CD4-positive, CD25-positive, alpha-beta regulatory T cell (primary cell): ENCODE results near the gene TMEM231. TPM values are rescaled to one million over a fixed set of nuclear protein-coding genes. Genes with fewer than 3 reads are reported as not detected.
"Not testable (repeated sequence)": the region's sequence is repeated elsewhere in the genome, so short reads cannot be mapped to it uniquely, and the experiment has no call there.

Source experiments
- ATAC-seq, 2 donors: fragments of 150-1000 bp; cut with Tn5 transposase; one replicate each; pipeline ENCODE4 v1.10.0; 2021; ENCODE audit warnings: low read depth in 2 of 2, moderate number of reproducible peaks in 2 of 2, moderate library complexity in 1 of 2
- DNase-seq, 3 donors: peaks; one replicate each; pipeline versions ENCODE4 v3.0.0 to v3.0.0-alpha.2; 2012 to 2022; ENCODE audit warnings: mixed read lengths in 1 of 3
- H3K27ac ChIP-seq: one replicate; pipeline ENCODE4 v1.7.0; 2013; ENCODE audit warnings: mild to moderate bottlenecking, low read length; ENCODE audit not compliant: insufficient read depth, poor library complexity, severe bottlenecking
- H3K27me3 ChIP-seq: one replicate; pipeline ENCODE4 v1.7.0; 2013; ENCODE audit warnings: low read length; ENCODE audit not compliant: control insufficient read depth, insufficient read depth
- H3K36me3 ChIP-seq: one replicate; pipeline ENCODE4 v1.7.0; 2013; ENCODE audit warnings: mild to moderate bottlenecking, low read length, moderate library complexity; ENCODE audit not compliant: control insufficient read depth, insufficient read depth
- H3K4me1 ChIP-seq: 2 replicates; pipeline ENCODE4 v1.7.0; 2013; ENCODE audit warnings: mild to moderate bottlenecking, low read length; ENCODE audit not compliant: insufficient read depth, control insufficient read depth, poor library complexity, severe bottlenecking
- H3K4me3 ChIP-seq: one replicate; pipeline ENCODE4 v1.7.0; 2013; ENCODE audit warnings: low read depth, mild to moderate bottlenecking, low read length, moderate library complexity
- H3K9me3 ChIP-seq, 2 experiments: 1 replicate in 1 of 2; 2 replicates in 1 of 2; pipeline ENCODE4 v1.7.0; 2013; ENCODE audit warnings: low read length in 2 of 2, mild to moderate bottlenecking in 1 of 2, moderate library complexity in 1 of 2; ENCODE audit not compliant: control insufficient read depth in 2 of 2
- H3K27ac Mint-ChIP-seq, 3 donors: one replicate each; pipeline ENCODE4 v1.8.0; 2020 to 2022; ENCODE audit warnings: mild to moderate bottlenecking in 3 of 3, mixed read lengths in 3 of 3, moderate library complexity in 2 of 3
- H3K27me3 Mint-ChIP-seq: one replicate; pipeline ENCODE4 v1.8.0; 2022; ENCODE audit warnings: mild to moderate bottlenecking, mixed read lengths
- H3K36me3 Mint-ChIP-seq: one replicate; pipeline ENCODE4 v1.8.0; 2020; ENCODE audit warnings: mixed read lengths
- H3K4me1 Mint-ChIP-seq, 4 donors: one replicate each; pipeline ENCODE4 v1.8.0; 2020 to 2022; ENCODE audit warnings: mixed read lengths in 4 of 4, mild to moderate bottlenecking in 1 of 4
- H3K4me3 Mint-ChIP-seq, 4 donors: one replicate each; pipeline ENCODE4 v1.8.0; 2020 to 2022; ENCODE audit warnings: mild to moderate bottlenecking in 4 of 4, mixed read lengths in 4 of 4, moderate library complexity in 3 of 4
- H3K9me3 Mint-ChIP-seq, 7 donors: one replicate each; pipeline ENCODE4 v1.8.0; 2020 to 2022; ENCODE audit warnings: mixed read lengths in 7 of 7, mild to moderate bottlenecking in 3 of 7, moderate library complexity in 2 of 7
- polyA plus RNA-seq, 4 donors: library from polyadenylated mRNA; unstranded; fragments of 300-500 nt; fragmentation: Illumina TruSeq; gene quantifications; one replicate each; pipeline ENCODE4 v1.2.3, GENCODE V29; 2021
- total RNA-seq: library from RNA; stranded (reverse); gene quantifications from one replicate; pipeline ENCODE4 v1.2.3, GENCODE V29; 2022

The TMEM231 gene, protein sequence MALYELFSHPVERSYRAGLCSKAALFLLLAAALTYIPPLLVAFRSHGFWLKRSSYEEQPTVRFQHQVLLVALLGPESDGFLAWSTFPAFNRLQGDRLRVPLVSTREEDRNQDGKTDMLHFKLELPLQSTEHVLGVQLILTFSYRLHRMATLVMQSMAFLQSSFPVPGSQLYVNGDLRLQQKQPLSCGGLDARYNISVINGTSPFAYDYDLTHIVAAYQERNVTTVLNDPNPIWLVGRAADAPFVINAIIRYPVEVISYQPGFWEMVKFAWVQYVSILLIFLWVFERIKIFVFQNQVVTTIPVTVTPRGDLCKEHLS
- 0.72 TPM for total RNA-seq
- 1 to 10 TPM in 2 of 4 donors, under 1 TPM in 2; 0.64 to 2.6 (median 1.3) TPM for polyA plus RNA-seq

DNA sequence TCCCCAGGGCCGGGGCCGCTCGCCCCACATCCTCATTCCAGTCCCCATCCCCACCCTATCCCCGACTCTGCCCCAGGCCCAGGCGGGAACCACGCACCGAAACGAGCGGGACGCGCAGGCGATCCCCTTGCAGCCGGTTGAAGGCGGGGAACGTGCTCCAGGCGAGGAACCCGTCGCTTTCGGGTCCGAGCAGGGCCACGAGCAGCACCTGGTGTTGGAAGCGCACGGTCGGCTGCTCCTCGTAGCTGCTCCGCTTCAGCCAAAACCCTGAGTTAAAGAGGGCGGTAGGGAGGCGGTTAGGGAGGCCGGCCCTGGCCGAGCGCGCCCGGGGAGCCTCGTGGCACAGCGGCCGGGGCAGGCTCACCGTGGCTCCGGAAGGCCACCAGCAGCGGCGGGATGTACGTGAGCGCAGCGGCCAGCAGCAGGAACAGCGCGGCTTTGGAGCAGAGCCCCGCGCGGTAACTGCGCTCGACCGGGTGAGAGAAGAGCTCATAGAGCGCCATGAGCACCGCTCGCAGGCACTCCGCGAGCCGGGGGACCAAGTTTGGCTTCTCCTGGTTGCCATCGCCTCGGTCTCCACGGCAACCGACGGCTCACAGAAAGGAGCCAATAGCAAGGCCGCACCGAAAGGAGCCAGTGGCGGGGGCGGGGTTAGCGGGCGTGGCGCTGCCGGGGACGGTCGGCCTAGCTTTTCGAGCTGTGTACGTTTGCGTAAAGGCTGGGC lies at the start of gene TMEM231:
Gene TMEM231 (minus strand): TSS at position 546 of the 724 bp plus-strand sequence. CDS start 43 bp downstream, at position 503.
- H3K4me3 Mint-ChIP-seq = peak within 1 kb of the TSS; percentile 79 to 89 (median 85)

DNA sequence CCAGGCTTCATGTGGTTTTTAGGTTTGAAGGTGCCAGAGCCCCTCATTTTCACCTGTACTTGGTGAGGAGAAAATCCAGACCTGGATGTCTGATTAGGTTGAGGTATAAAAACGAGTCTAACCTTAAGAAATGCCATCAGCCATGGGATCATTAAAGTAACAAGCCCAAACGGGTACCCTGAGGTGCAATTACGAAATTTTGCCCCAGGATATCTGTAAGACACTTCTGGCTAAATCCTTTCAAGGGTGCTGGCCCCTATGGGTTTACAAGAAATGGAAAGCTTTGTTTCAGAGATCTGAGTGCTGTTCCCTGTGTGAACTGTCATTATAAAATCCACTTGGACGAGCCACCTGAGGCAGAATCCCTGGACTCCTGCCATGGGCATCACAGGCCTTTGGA lies 47.2 kb upstream of the TMEM231 start:
- peaks cover 5 to 10% of the 10 kb centered on the region in 2 experiments for H3K9me3 ChIP-seq
- Mint-ChIP-seq H3K9me3 (peaks cover 0 to 14% (median 0%) of the 10 kb centered on the region in 7 donors), H3K27ac (no peak overlapping the region), H3K36me3 (peaks cover 56% of the 10 kb centered on the region), H3K27me3 (no peaks in the 10 kb centered on the region), H3K4me3 (no peak overlapping the region), H3K4me1 (peaks cover 0 to 6% (median 4%) of the 10 kb centered on the region in 4 donors)
- H3K4me1 ChIP-seq = no peaks in the 10 kb centered on the region
- no peak overlapping the region for H3K27ac ChIP-seq
- DNase-seq = no peak
- no peaks in the 10 kb centered on the region for H3K27me3 ChIP-seq
- H3K36me3 ChIP-seq = peaks cover 69% of the 10 kb centered on the region
- no peak overlapping the region for H3K4me3 ChIP-seq
- ATAC-seq = no peak

More for the DNA sequence above, at the start of gene TMEM231:
- H3K36me3 ChIP-seq = no peaks in the 10 kb centered on the region
- H3K4me1 Mint-ChIP-seq = peaks cover 2 to 14% (median 8%) of the 10 kb centered on the region in 4 donors
- H3K4me1 ChIP-seq = peaks cover 16% of the 10 kb centered on the region
- peaks cover 18% of the 10 kb centered on the region for H3K27me3 Mint-ChIP-seq
- peak within 1 kb of the TSS; percentile 72 to 85 (median 83) for H3K27ac Mint-ChIP-seq
- H3K4me3 ChIP-seq = peak within 1 kb of the TSS; percentile 72
- no peaks in the 10 kb centered on the region for H3K36me3 Mint-ChIP-seq
- DNase-seq (peak; percentile 94 to 97 (median 95)), ATAC-seq (peak; percentile 98)
- H3K9me3 Mint-ChIP-seq = no peaks in the 10 kb centered on the region
- no peaks in the 10 kb centered on the region for H3K9me3 ChIP-seq
- peak within 1 kb of the TSS; percentile 84 for H3K27ac ChIP-seq
- H3K27me3 ChIP-seq = peaks cover 9% of the 10 kb centered on the region

DNA sequence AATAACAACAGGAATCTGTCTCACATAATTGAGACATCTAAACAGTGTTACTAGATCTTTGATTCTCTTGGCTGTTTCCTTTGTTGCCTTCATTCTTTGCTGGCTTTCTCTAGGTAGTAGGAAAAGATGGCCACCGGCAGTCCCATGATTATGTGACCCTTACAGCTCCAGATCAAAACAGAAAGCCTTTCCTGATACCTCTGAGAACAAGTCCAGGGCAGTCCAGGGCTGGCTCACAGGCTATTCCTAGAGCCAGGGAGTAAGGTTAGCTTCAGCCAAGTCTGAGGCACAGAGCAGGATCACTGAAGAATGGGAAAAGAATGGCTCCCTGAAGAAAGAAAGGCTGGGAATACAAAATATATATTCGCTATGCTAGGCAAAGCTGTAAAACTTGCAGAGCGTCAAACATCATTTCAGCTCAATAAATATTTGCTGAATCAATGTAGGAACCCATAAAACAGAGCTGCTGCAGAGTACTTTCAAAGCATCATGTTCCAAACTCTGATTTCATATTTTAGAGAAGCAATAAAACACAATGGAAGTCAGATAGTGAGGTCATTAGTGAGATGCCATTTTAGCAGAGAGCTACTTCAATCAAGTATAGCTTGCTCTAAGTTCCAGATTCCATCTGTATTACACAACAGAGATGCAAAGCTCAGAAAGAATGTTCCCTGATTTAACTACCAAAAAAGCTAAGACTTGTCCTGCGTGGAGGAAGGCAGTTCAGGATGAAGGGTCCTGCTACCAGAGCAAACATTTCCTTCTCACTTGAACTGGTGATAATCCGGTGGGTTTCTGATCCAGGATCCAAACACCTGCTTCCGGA lies 43.6 kb upstream of the TMEM231 start:
- no peak overlapping the region for H3K27ac ChIP-seq
- Mint-ChIP-seq H3K27ac (peak overlapping the region in 2 of 3 donors; percentile 14 to 38), H3K9me3 (peaks cover 0 to 14% (median 0%) of the 10 kb centered on the region in 7 donors), H3K36me3 (peaks cover 56% of the 10 kb centered on the region), H3K27me3 (no peaks in the 10 kb centered on the region), H3K4me1 (peaks cover 0 to 2% (median 1%) of the 10 kb centered on the region in 4 donors), H3K4me3 (no peak overlapping the region)
- no peaks in the 10 kb centered on the region for H3K27me3 ChIP-seq
- DNase-seq = no peak
- H3K36me3 ChIP-seq = peaks cover 59% of the 10 kb centered on the region
- no peak overlapping the region for H3K4me3 ChIP-seq
- no peaks in the 10 kb centered on the region for H3K4me1 ChIP-seq
- H3K9me3 ChIP-seq = peaks cover 5 to 10% of the 10 kb centered on the region in 2 experiments
- ATAC-seq = no peak

DNA sequence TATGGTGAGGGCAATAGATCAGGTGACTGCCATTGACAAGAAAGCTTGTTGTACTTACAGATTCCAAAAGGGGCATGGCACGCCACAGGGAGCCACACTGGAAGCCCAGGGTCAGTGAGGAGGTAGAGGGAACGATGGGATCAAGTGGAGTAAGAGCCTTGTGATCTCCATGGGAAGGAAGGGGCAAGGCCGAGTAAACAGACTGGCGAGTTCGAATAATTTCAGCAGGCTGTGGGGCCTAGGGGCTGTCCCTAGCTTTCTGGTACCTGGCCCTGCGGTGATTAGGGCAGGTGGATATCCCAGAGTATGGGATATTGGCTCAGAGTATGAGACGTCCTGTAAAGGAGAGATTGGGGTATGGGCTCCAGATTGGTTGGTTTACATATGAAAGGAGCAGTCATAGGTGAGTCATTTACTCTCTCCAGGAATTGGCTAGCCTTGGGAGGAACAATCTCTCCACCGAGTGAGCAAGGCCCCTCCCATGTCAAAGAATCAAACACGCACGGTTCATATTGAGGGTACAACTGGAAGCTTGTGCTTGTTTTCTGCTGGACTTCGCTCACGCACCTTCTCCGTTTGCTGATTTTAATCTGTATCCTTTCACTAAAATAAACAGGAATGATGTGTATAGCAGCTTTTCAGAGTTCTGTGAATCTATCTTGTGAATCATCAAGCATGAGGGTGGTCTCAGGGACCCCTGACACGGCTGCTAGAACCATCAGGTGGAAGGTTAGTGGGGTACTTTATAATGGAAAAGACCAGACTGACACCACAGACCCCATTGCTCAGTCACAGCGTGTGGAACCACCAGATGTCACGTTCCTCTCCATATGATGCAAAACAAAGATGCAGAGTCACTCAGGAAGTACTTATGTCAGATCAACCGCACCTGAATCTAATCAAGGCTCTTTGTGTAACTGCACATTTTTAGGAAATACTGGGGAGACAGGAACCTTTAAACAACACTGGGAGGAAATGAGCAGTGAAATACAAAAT lies 38.1 kb upstream of the TMEM231 start:
- Histone ChIP-seq H3K36me3 (peaks cover 30% of the 10 kb centered on the region), H3K4me1 (no peaks in the 10 kb centered on the region), H3K4me3 (no peak overlapping the region), H3K9me3 (no peaks in the 10 kb centered on the region), H3K27ac (no peak overlapping the region), H3K27me3 (no peaks in the 10 kb centered on the region)
- ATAC-seq (no peak), DNase-seq (peak in 1 of 3 donors; percentile 49)
- Mint-ChIP-seq H3K27ac (peak overlapping the region; percentile 3 to 19 (median 5)), H3K27me3 (no peaks in the 10 kb centered on the region), H3K36me3 (peaks cover 26% of the 10 kb centered on the region), H3K4me1 (peaks cover 0 to 7% (median 0%) of the 10 kb centered on the region in 4 donors), H3K9me3 (peaks cover 0 to 2% (median 0%) of the 10 kb centered on the region in 7 donors), H3K4me3 (peak overlapping the region in 1 of 4 donors; percentile 11)

DNA sequence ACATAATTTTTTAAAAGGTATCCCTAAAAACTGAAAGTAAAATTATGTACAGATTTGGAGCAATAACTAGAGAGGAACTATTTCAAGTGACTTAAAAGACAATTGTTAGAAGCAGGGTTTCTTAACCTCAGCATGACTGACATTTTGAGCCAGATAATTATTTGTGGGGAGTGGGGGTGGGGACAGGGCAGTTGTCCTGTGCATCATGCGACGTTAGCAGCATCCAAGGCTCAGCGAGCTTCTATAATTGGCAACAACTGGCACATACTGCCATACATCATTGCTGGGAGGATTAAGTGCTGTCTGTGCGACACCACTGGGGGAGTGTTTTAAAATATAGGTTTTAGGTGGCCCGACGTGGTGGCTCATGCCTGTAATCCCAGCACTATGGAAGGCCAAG lies 37.3 kb upstream of the TMEM231 start:
- H3K27me3 Mint-ChIP-seq = no peaks in the 10 kb centered on the region
- H3K4me3 ChIP-seq = no peak overlapping the region
- no peak overlapping the region for H3K4me3 Mint-ChIP-seq
- ATAC-seq (no peak), DNase-seq (no peak)
- H3K27ac Mint-ChIP-seq = no peak overlapping the region
- H3K27me3 ChIP-seq = no peaks in the 10 kb centered on the region
- H3K4me1 ChIP-seq = no peaks in the 10 kb centered on the region
- H3K36me3 ChIP-seq = peaks cover 30% of the 10 kb centered on the region
- peaks cover 31% of the 10 kb centered on the region for H3K36me3 Mint-ChIP-seq
- no peak overlapping the region for H3K27ac ChIP-seq
- peaks cover 0 to 2% (median 0%) of the 10 kb centered on the region in 7 donors for H3K9me3 Mint-ChIP-seq
- H3K9me3 ChIP-seq = no peaks in the 10 kb centered on the region
- H3K4me1 Mint-ChIP-seq = peaks cover 0 to 7% (median 0%) of the 10 kb centered on the region in 4 donors

DNA sequence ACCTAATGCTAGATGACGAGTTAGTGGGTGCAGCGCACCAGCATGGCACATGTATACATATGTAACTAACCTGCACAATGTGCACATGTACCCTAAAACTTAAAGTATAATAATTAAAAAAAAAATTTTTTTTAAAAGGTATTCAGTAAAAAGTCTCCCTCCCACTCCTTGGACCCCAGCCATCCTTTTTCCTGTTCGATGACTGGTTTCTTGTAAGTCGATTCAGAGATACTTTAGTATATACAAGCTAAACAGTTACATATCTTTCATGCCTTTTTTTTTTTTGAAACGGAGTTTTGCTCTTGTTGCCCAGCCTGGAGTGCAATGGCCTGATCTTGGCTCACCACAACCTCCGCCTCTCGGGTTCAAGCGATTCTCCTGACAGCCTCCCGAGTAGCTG lies 35.9 kb upstream of the TMEM231 start:
- not testable (repeated sequence) for H3K27ac Mint-ChIP-seq
- H3K36me3 ChIP-seq = peaks cover 19% of the 10 kb centered on the region

More for the DNA sequence above, 35.9 kb upstream of the TMEM231 start:
- not testable (repeated sequence) for ATAC-seq, H3K9me3 ChIP-seq, H3K27me3 Mint-ChIP-seq, H3K4me1 Mint-ChIP-seq, H3K4me3 Mint-ChIP-seq, H3K27ac ChIP-seq, H3K4me1 ChIP-seq, DNase-seq, H3K4me3 ChIP-seq, H3K27me3 ChIP-seq, H3K9me3 Mint-ChIP-seq
- peaks cover 19% of the 10 kb centered on the region for H3K36me3 Mint-ChIP-seq
